ENCODE results near the gene SEMA6C. TPM values are rescaled to one million over a fixed set of nuclear protein-coding genes. Genes with fewer than 3 reads are reported as not detected.

Gene SEMA6C
- total and polyA plus RNA-seq, 2 of the 13 experiments (the other 11 are each of a cell fraction or from before 2014, with no cell fraction given): 1.4 to 2.9 TPM

DNA sequence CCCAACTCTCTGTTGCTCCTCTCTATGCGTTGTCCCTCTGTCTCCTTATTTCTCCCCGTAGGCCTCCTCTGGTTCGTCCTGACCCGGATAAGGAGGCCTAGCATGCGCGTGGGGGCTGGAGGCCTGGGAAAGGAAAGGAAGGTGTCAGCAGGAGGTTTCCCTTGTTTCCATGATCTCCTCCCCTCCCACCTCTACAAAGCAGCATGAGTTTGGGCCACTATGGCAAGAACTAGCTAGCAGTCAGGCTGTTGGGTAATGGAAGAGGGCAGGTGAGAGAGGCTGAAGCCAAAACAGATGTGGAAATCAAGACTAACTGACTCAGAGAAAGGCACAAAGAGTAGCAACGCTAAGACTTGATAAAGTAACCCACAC, 687 bp upstream of the SEMA6C start (continued):
- no peak for TF ChIP-seq ZNF274 (CRISPR knock-in tag; IDR thresholded peaks at IDR 0.05)
- TF ChIP-seq, protein P1, sequence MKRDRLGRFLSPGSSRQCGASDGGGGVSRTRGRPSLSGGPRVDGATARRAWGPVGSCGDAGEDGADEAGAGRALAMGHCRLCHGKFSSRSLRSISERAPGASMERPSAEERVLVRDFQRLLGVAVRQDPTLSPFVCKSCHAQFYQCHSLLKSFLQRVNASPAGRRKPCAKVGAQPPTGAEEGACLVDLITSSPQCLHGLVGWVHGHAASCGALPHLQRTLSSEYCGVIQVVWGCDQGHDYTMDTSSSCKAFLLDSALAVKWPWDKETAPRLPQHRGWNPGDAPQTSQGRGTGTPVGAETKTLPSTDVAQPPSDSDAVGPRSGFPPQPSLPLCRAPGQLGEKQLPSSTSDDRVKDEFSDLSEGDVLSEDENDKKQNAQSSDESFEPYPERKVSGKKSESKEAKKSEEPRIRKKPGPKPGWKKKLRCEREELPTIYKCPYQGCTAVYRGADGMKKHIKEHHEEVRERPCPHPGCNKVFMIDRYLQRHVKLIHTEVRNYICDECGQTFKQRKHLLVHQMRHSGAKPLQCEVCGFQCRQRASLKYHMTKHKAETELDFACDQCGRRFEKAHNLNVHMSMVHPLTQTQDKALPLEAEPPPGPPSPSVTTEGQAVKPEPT (CRISPR knock-in tag; IDR thresholded peaks at IDR 0.05; ENCODE audit: low read depth): 0 out of 2 replicates have a peak, but pooled peaks have one; percentile 8

- H3K79me2 ChIP-seq (ENCODE audit: insufficient read depth, low read length): no peaks in the 10 kb centered on the region
- H3K27me3 ChIP-seq (ENCODE audit: control insufficient read depth in 1 of 2, insufficient read depth in 2 of 2, low read length in 2 of 2): no peaks in the 10 kb centered on the region
- ChIA-PET CTCF (ENCODE audit: low intra/inter-chr PET ratio, low total read pairs) (no interaction called here), POLR2A (no interaction called here)
- peak overlapping the region; percentile 81 for H3K4me2 ChIP-seq (ENCODE audit: low read depth, low read length)
- peak; percentile 3 for ATAC-seq
- BruUV-seq (replicated peaks): no TSS peak
- in situ Hi-C loops (cut with HindIII; ENCODE audit: extremely low pct_ligation_motif_present, low pct_unique_long_range_greater_than_20kb) (no loop called here), intact Hi-C loops (cut with micrococcal nuclease; ENCODE audit: unreplicated experiment) (loop anchor here (1.0 to 5.0 kb wide), 2 partner anchors 122 to 134 kb away; no protein-coding TSS in a partner anchor)
- no peak for DNase-seq (ENCODE audit: low spot score)
- H3K4me3 ChIP-seq (replicated peaks in 1 of 3; ENCODE audit: insufficient read depth in 1 of 3, low read depth in 2 of 3, low read length in 3 of 3): peak overlapping the region; percentile 73 to 77 (median 77); a peak in 5 of 6 replicates
- TF ChIP-seq ZNF720 (CRISPR knock-in tag; IDR thresholded peaks at IDR 0.05) (no peak), ZNF138 (CRISPR knock-in tag; IDR thresholded peaks at IDR 0.05; ENCODE audit: low read depth) (0 out of 2 replicates have a peak, but pooled peaks have one; percentile 3), ZNF556 (CRISPR knock-in tag; IDR thresholded peaks at IDR 0.05; ENCODE audit: borderline replicate concordance) (no peak), PRPF4 (IDR thresholded peaks at IDR 0.05; ENCODE audit: low read depth, low read length, poor library complexity, severe bottlenecking) (no peak), ZNF790 (CRISPR knock-in tag; IDR thresholded peaks at IDR 0.05; ENCODE audit: borderline replicate concordance) (0 out of 2 replicates have a peak, but pooled peaks have one; percentile 83), DMAP1 (CRISPR knock-in tag; IDR thresholded peaks at IDR 0.05) (0 out of 2 replicates have a peak, but pooled peaks have one; percentile 1), ZNF292 (CRISPR knock-in tag; IDR thresholded peaks at IDR 0.05; ENCODE audit: borderline replicate concordance, low read depth) (no peak)
- no peaks in the 10 kb centered on the region for H4K20me1 ChIP-seq (ENCODE audit: insufficient read depth, low read length)
- no peaks in the 10 kb centered on the region for H3K9me3 ChIP-seq (ENCODE audit: low read length)
- FAIRE-seq: no peak
- peaks cover 33% of the 10 kb centered on the region for H3K4me1 ChIP-seq (ENCODE audit: insufficient read depth, low read length)
- no peak overlapping the region for H2AFZ ChIP-seq (ENCODE audit: low read length)
- peak overlapping the region; percentile 63; the same call in 1 of the 2 replicates for H3K9ac ChIP-seq (ENCODE audit: insufficient read depth, low read depth, low read length)
- no peak overlapping the region for H3K27ac ChIP-seq (ENCODE audit: extremely low read length, insufficient read depth, low read length)
- 29% methylated on average over 24 of the region's 26 CpGs for WGBS (ENCODE audit: low lambda C conversion rate)
- H3K36me3 ChIP-seq (replicated peaks in 1 of 2; ENCODE audit: control insufficient read depth in 1 of 2, insufficient read depth in 2 of 2, low read length in 2 of 2): no peaks in the 10 kb centered on the region
Measured at GRCh38 chr1:151146072-151146411, 389 bp downstream of the SEMA6C start.
